ENCODE data around the gene CUL9. TPM values are rescaled to one million over a fixed set of nuclear protein-coding genes. Genes with fewer than 3 reads are reported as not detected.

The CUL9 gene
- total and polyA plus RNA-seq, 2 experiments from 2014 or later, result 2.6 to 11.3 TPM

DNA sequence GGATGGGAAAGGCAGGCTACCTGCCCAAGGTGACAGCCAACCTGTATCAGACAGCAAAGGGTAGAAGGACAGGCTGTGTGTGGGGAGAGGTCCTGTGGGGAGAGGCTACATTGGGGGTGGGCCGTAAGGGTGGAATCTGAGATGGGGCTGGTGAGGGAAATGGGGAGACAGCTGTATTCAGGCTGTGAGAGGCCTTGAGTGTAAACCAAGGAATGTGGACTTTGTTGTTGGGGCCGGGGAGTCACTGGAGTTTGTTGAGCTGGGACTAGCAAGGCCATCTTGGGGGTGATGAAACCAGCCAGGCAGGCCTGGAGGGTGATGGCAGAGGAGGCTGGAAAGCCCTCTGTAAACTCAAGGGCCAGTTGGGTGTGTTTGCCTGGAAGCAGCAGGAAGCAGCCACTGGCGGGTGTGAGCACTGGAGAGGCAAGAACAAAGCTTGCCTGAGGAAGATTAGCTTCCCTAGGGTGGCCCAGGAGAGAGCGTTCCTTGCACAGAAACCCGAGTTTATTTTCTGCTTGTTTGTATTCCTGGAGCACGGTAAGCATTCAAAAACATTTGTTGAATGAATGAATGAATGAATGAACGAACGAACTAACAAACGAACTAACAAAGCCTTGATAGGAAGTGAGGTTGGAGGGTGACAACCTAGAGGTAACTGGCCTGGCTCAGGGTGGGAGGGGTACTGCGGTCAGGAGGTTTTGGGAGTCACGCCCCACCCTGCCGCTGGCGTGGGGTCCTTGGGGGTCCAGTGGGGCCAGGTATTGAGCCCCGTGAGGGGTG is 80.2 kb downstream of the CUL9 start (continued):
- TF ChIP-seq, protein P1, sequence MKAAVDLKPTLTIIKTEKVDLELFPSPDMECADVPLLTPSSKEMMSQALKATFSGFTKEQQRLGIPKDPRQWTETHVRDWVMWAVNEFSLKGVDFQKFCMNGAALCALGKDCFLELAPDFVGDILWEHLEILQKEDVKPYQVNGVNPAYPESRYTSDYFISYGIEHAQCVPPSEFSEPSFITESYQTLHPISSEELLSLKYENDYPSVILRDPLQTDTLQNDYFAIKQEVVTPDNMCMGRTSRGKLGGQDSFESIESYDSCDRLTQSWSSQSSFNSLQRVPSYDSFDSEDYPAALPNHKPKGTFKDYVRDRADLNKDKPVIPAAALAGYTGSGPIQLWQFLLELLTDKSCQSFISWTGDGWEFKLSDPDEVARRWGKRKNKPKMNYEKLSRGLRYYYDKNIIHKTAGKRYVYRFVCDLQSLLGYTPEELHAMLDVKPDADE (IDR thresholded peaks at IDR 0.05), result no peak
- TF ChIP-seq CREB1 (CRISPR knock-in tag; IDR thresholded peaks at IDR 0.05; ENCODE audit: low read depth) (no peak), ZNF114 (CRISPR knock-in tag; IDR thresholded peaks at IDR 0.05) (no peak), NANOG (IDR thresholded peaks at IDR 0.05; ENCODE audit: borderline replicate concordance) (no peak)

DNA sequence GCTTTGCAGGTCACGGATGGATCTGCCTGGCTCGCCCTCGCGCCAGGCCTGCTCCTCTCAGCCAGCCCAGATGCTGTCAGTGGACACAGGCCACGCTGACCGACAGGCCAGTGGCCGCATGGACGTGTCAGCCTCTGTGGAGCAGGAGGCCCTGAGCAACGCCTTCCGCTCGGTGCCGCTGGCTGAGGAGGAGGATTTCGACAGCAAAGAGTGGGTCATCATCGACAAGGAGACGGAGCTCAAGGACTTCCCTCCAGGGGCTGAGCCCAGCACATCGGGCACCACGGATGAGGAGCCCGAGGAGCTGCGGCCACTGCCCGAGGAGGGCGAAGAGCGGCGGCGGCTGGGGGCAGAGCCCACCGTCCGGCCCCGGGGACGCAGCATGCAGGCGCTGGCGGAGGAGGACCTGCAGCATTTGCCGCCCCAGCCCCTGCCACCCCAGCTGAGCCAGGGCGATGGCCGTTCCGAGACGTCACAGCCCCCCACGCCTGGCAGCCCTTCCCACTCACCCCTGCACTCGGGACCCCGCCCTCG is 80.9 kb downstream of the CUL9 start:
- no peak overlapping the region for H2AFZ ChIP-seq
- no peak for TF ChIP-seq STAT1 (IDR thresholded peaks at IDR 0.05; ENCODE audit: unreplicated experiment)
- TF ChIP-seq CREB1 (CRISPR knock-in tag; IDR thresholded peaks at IDR 0.05; ENCODE audit: low read depth), result no peak
- TF ChIP-seq, protein P1 (IDR thresholded peaks at IDR 0.05), result no peak
- no peak for TF ChIP-seq JUNB (IDR thresholded peaks at IDR 0.05; ENCODE audit: unreplicated experiment)
- TF ChIP-seq, protein P2, sequence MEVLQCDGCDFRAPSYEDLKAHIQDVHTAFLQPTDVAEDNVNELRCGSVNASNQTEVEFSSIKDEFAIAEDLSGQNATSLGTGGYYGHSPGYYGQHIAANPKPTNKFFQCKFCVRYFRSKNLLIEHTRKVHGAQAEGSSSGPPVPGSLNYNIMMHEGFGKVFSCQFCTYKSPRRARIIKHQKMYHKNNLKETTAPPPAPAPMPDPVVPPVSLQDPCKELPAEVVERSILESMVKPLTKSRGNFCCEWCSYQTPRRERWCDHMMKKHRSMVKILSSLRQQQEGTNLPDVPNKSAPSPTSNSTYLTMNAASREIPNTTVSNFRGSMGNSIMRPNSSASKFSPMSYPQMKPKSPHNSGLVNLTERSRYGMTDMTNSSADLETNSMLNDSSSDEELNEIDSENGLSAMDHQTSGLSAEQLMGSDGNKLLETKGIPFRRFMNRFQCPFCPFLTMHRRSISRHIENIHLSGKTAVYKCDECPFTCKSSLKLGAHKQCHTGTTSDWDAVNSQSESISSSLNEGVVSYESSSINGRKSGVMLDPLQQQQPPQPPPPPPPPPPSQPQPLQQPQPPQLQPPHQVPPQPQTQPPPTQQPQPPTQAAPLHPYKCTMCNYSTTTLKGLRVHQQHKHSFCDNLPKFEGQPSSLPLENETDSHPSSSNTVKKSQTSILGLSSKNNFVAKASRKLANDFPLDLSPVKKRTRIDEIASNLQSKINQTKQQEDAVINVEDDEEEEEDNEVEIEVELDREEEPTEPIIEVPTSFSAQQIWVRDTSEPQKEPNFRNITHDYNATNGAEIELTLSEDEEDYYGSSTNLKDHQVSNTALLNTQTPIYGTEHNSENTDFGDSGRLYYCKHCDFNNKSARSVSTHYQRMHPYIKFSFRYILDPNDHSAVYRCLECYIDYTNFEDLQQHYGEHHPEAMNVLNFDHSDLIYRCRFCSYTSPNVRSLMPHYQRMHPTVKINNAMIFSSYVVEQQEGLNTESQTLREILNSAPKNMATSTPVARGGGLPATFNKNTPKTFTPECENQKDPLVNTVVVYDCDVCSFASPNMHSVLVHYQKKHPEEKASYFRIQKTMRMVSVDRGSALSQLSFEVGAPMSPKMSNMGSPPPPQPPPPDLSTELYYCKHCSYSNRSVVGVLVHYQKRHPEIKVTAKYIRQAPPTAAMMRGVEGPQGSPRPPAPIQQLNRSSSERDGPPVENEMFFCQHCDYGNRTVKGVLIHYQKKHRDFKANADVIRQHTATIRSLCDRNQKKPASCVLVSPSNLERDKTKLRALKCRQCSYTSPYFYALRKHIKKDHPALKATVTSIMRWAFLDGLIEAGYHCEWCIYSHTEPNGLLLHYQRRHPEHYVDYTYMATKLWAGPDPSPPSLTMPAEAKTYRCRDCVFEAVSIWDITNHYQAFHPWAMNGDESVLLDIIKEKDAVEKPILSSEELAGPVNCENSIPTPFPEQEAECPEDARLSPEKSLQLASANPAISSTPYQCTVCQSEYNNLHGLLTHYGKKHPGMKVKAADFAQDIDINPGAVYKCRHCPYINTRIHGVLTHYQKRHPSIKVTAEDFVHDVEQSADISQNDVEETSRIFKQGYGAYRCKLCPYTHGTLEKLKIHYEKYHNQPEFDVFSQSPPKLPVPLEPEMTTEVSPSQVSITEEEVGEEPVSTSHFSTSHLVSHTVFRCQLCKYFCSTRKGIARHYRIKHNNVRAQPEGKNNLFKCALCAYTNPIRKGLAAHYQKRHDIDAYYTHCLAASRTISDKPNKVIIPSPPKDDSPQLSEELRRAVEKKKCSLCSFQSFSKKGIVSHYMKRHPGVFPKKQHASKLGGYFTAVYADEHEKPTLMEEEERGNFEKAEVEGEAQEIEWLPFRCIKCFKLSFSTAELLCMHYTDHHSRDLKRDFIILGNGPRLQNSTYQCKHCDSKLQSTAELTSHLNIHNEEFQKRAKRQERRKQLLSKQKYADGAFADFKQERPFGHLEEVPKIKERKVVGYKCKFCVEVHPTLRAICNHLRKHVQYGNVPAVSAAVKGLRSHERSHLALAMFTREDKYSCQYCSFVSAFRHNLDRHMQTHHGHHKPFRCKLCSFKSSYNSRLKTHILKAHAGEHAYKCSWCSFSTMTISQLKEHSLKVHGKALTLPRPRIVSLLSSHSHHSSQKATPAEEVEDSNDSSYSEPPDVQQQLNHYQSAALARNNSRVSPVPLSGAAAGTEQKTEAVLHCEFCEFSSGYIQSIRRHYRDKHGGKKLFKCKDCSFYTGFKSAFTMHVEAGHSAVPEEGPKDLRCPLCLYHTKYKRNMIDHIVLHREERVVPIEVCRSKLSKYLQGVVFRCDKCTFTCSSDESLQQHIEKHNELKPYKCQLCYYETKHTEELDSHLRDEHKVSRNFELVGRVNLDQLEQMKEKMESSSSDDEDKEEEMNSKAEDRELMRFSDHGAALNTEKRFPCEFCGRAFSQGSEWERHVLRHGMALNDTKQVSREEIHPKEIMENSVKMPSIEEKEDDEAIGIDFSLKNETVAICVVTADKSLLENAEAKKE (CRISPR knock-in tag; IDR thresholded peaks at IDR 0.05), result no peak
- TF ChIP-seq, protein P3, sequence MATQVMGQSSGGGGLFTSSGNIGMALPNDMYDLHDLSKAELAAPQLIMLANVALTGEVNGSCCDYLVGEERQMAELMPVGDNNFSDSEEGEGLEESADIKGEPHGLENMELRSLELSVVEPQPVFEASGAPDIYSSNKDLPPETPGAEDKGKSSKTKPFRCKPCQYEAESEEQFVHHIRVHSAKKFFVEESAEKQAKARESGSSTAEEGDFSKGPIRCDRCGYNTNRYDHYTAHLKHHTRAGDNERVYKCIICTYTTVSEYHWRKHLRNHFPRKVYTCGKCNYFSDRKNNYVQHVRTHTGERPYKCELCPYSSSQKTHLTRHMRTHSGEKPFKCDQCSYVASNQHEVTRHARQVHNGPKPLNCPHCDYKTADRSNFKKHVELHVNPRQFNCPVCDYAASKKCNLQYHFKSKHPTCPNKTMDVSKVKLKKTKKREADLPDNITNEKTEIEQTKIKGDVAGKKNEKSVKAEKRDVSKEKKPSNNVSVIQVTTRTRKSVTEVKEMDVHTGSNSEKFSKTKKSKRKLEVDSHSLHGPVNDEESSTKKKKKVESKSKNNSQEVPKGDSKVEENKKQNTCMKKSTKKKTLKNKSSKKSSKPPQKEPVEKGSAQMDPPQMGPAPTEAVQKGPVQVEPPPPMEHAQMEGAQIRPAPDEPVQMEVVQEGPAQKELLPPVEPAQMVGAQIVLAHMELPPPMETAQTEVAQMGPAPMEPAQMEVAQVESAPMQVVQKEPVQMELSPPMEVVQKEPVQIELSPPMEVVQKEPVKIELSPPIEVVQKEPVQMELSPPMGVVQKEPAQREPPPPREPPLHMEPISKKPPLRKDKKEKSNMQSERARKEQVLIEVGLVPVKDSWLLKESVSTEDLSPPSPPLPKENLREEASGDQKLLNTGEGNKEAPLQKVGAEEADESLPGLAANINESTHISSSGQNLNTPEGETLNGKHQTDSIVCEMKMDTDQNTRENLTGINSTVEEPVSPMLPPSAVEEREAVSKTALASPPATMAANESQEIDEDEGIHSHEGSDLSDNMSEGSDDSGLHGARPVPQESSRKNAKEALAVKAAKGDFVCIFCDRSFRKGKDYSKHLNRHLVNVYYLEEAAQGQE (IDR thresholded peaks at IDR 0.05; ENCODE audit: unreplicated experiment), result no peak
- no peak for TF ChIP-seq EZH2 (IDR thresholded peaks at IDR 0.05; ENCODE audit: low read depth, unreplicated experiment)

More for the DNA sequence above, 80.9 kb downstream of the CUL9 start:
- Histone ChIP-seq H3K79me2 (replicated peaks; ENCODE audit: insufficient read depth) (no peaks in the 10 kb centered on the region), H4K20me1 (replicated peaks; ENCODE audit: insufficient read depth) (no peaks in the 10 kb centered on the region), H3K4me3 (no peak overlapping the region), H3F3A (replicated peaks; ENCODE audit: low read depth) (no peaks in the 10 kb centered on the region), H3K27me3 (ENCODE audit: insufficient read depth) (peaks cover 2% of the 10 kb centered on the region; the same call in 1 of the 2 replicates), H3K9me2 (ENCODE audit: insufficient read depth) (no peaks in the 10 kb centered on the region), H3K27ac (ENCODE audit: low read depth) (no peak overlapping the region), H3K4me2 (no peak overlapping the region), H3K4me1 (ENCODE audit: insufficient read depth) (peaks cover 8% of the 10 kb centered on the region), H3K36me3 (ENCODE audit: insufficient read depth) (no peaks in the 10 kb centered on the region)
- DNase-seq (ENCODE audit: low spot score) (no peak), ATAC-seq (no peak)
- peaks cover 17% of the 10 kb centered on the region for H3K4me1 Mint-ChIP-seq
- H3K36me3 Mint-ChIP-seq (ENCODE audit: low read depth), result no peaks in the 10 kb centered on the region
- H3K4me3 Mint-ChIP-seq, result no peak overlapping the region
- no peaks in the 10 kb centered on the region; the same call in 2 of the 3 replicates for H3K9me3 Mint-ChIP-seq
- no peak overlapping the region for H3K27ac Mint-ChIP-seq
- H3K27me3 Mint-ChIP-seq (ENCODE audit: insufficient read depth, low read depth, poor library complexity), result peaks cover 19% of the 10 kb centered on the region
